ENCODE results near the gene LDLRAD4.

The LDLRAD4 gene

GRCh38 chr18:13393338-13393737 lies 174.8 kb downstream of the LDLRAD4 start:
- TF ChIP-seq CTCF (IDR thresholded peaks at IDR 0.05; ENCODE audit: insufficient read depth, low read depth, low read length, missing control alignments) = no peak
- DNase-seq (ENCODE audit: low read depth) = no peak

GRCh38 chr18:13394801-13395200 lies 176.2 kb downstream of the LDLRAD4 start:
- DNase-seq (ENCODE audit: low read depth) = no peak
- H3K4me3 ChIP-seq (ENCODE audit: low read length) = no peak overlapping the region
- TF ChIP-seq CTCF (IDR thresholded peaks at IDR 0.05; ENCODE audit: insufficient read depth, low read depth, low read length, missing control alignments) = no peak

More at GRCh38 chr18:13393338-13393737, 174.8 kb downstream of the LDLRAD4 start:
- H3K4me3 ChIP-seq (ENCODE audit: low read length) = no peak overlapping the region

GRCh38 chr18:13395577-13395976 lies 177.0 kb downstream of the LDLRAD4 start:
- no peak for TF ChIP-seq CTCF (IDR thresholded peaks at IDR 0.05; ENCODE audit: insufficient read depth, low read depth, low read length, missing control alignments)
- no peak overlapping the region for H3K4me3 ChIP-seq (ENCODE audit: low read length)
- no peak for DNase-seq (ENCODE audit: low read depth)

- DNase-seq (ENCODE audit: low read depth) = no peak
- no peak overlapping the region for H3K4me3 ChIP-seq (ENCODE audit: low read length)
- TF ChIP-seq CTCF (IDR thresholded peaks at IDR 0.05; ENCODE audit: insufficient read depth, low read depth, low read length, missing control alignments) = no peak
Observed at GRCh38 chr18:13397504-13398163, 179.1 kb downstream of the LDLRAD4 start.

- no peak for TF ChIP-seq CTCF (IDR thresholded peaks at IDR 0.05; ENCODE audit: insufficient read depth, low read depth, low read length, missing control alignments)
- DNase-seq (ENCODE audit: low read depth) = no peak
- no peak overlapping the region for H3K4me3 ChIP-seq (ENCODE audit: low read length)
Observed at GRCh38 chr18:13398631-13399030, 180.1 kb downstream of the LDLRAD4 start.

- TF ChIP-seq CTCF (IDR thresholded peaks at IDR 0.05; ENCODE audit: insufficient read depth, low read depth, low read length, missing control alignments) = no peak
- H3K4me3 ChIP-seq (ENCODE audit: low read length) = no peak overlapping the region
- DNase-seq (ENCODE audit: low read depth) = no peak
Observed at GRCh38 chr18:13399511-13399910, 181.0 kb downstream of the LDLRAD4 start.

Data from epithelial cell of esophagus (primary cell).